Activated B cell treated with CpG ODN at 0.5 μM for 24 hours (primary cell): ENCODE results near the gene ARHGEF12. TPM values are rescaled to one million over a fixed set of nuclear protein-coding genes. Genes with fewer than 3 reads are reported as not detected.

Experiments
- ATAC-seq: fragments of 200-7000 bp; cut with Tn5 transposase; one replicate; pipeline ENCODE4 v1.10.0; 2021; ENCODE audit warnings: low read depth, mild to moderate bottlenecking, moderate library complexity
- CTCF ChIA-PET: fragments of 350-600 bp; sonication (Branson Sonifier 250); formaldehyde crosslinking; loops from one replicate; lab custom pipeline; 2021; ENCODE audit warnings: antibody characterized with exemption; lab: Charles Lee
- POLR2A ChIA-PET: fragments of 350-600 bp; sonication (Branson Sonifier 250); formaldehyde crosslinking; loops from one replicate; lab custom pipeline; 2021; ENCODE audit warnings: antibody characterized with exemption; lab: Charles Lee
- DNase-seq: peaks from one replicate; pipeline ENCODE4 v3.0.0; 2022
- H3K27ac Mint-ChIP-seq: one replicate; pipeline ENCODE4 v1.8.0; 2020; ENCODE audit warnings: mixed read lengths
- H3K27me3 Mint-ChIP-seq: one replicate; pipeline ENCODE4 v1.8.0; 2021; ENCODE audit warnings: mixed read lengths
- H3K36me3 Mint-ChIP-seq: one replicate; pipeline ENCODE4 v1.8.0; 2021; ENCODE audit warnings: low read depth, mixed read lengths
- H3K4me1 Mint-ChIP-seq: one replicate; pipeline ENCODE4 v1.8.0; 2021; ENCODE audit warnings: mixed read lengths
- H3K4me3 Mint-ChIP-seq: one replicate; pipeline ENCODE4 v1.8.0; 2020; ENCODE audit warnings: mild to moderate bottlenecking, mixed read lengths
- H3K9me3 Mint-ChIP-seq: one replicate; pipeline ENCODE4 v1.8.0; 2020; ENCODE audit warnings: mixed read lengths
- CTCF ChIP-seq: fragments of 200-600 bp; IDR thresholded peaks from one replicate; pipeline ENCODE4 v1.8.0; 2022; ENCODE audit warnings: antibody characterized with exemption, mild to moderate bottlenecking
- intact Hi-C: fragments of 100-400 bp; cut with micrococcal nuclease; formaldehyde crosslinking; loops from one replicate; pipeline ENCODE4 v1.15.1; 2024
- total RNA-seq: library from RNA; stranded (reverse); gene quantifications from 2 replicates; pipeline ENCODE4 v1.2.3, GENCODE V29; 2022

ARHGEF12 gene
- total RNA-seq, 1 donor from 2014 or later: 25.8 TPM

GRCh38 chr11:120344302-120345004 is 8.2 kb downstream of the ARHGEF12 start:
- peak overlapping the region; percentile 30 for H3K27ac Mint-ChIP-seq
- peaks cover 41% of the 10 kb centered on the region for H3K4me1 Mint-ChIP-seq
- H3K27me3 Mint-ChIP-seq: peaks cover 48% of the 10 kb centered on the region
- ATAC-seq (peak; percentile 82), DNase-seq (no peak)
- no peaks in the 10 kb centered on the region for H3K9me3 Mint-ChIP-seq
- CTCF ChIA-PET: no interaction called here
- H3K4me3 Mint-ChIP-seq: peak overlapping the region; percentile 21
- POLR2A ChIA-PET: no interaction called here
- TF ChIP-seq CTCF: no peak
- H3K36me3 Mint-ChIP-seq: no peaks in the 10 kb centered on the region
- intact Hi-C loops: loop anchor here (1.0 to 10.0 kb wide), 4 partner anchors 8 to 1230 kb away; partner anchors contain the start of gene ARHGEF12

GRCh38 chr11:120346233-120346632 is 10.0 kb downstream of the ARHGEF12 start:
- no peak for DNase-seq
- no peaks in the 10 kb centered on the region for H3K9me3 Mint-ChIP-seq
- no peaks in the 10 kb centered on the region for H3K36me3 Mint-ChIP-seq
- ChIA-PET CTCF (interaction anchor here (1.6 kb wide), 1 partner anchor 11 kb away, joined by 4 read pairs; no protein-coding TSS in a partner anchor), POLR2A (interaction anchor here (0.7 kb wide), 1 partner anchor 100 kb away, joined by 4 read pairs; no protein-coding TSS in a partner anchor)
- intact Hi-C loops: loop anchor here (5.0 to 10.0 kb wide), 3 partner anchors 41 to 1229 kb away; no protein-coding TSS in a partner anchor
- ATAC-seq: no peak
- H3K4me1 Mint-ChIP-seq: peaks cover 37% of the 10 kb centered on the region
- H3K27ac Mint-ChIP-seq: no peak overlapping the region
- no peak for TF ChIP-seq CTCF
- H3K27me3 Mint-ChIP-seq: peaks cover 46% of the 10 kb centered on the region
- H3K4me3 Mint-ChIP-seq: no peak overlapping the region

GRCh38 chr11:120350637-120351036 is 14.4 kb downstream of the ARHGEF12 start:
- CTCF ChIA-PET: no interaction called here
- ATAC-seq (no peak), DNase-seq (no peak)
- Mint-ChIP-seq H3K27ac (no peak overlapping the region), H3K9me3 (no peaks in the 10 kb centered on the region), H3K4me3 (no peak overlapping the region), H3K27me3 (peaks cover 57% of the 10 kb centered on the region), H3K36me3 (peaks cover 2% of the 10 kb centered on the region), H3K4me1 (peaks cover 11% of the 10 kb centered on the region)
- TF ChIP-seq CTCF: no peak
- POLR2A ChIA-PET: no interaction called here
- intact Hi-C loops: no loop called here

- DNase-seq (no peak), ATAC-seq (no peak)
- ChIA-PET POLR2A (no interaction called here), CTCF (no interaction called here)
- Mint-ChIP-seq H3K9me3 (no peaks in the 10 kb centered on the region), H3K27ac (no peak overlapping the region), H3K4me1 (peaks cover 3% of the 10 kb centered on the region), H3K36me3 (peaks cover 2% of the 10 kb centered on the region), H3K4me3 (no peak overlapping the region), H3K27me3 (peaks cover 47% of the 10 kb centered on the region)
- intact Hi-C loops: no loop called here
- no peak for TF ChIP-seq CTCF
These were observed 16.2 kb downstream of the ARHGEF12 start for GRCh38 chr11:120352405-120352804.

- intact Hi-C loops: no loop called here
- ATAC-seq (no peak), DNase-seq (no peak)
- CTCF ChIA-PET: no interaction called here
- Mint-ChIP-seq H3K4me3 (no peak overlapping the region), H3K4me1 (no peaks in the 10 kb centered on the region), H3K36me3 (peaks cover 2% of the 10 kb centered on the region), H3K27me3 (peaks cover 41% of the 10 kb centered on the region), H3K27ac (no peak overlapping the region), H3K9me3 (no peaks in the 10 kb centered on the region)
- TF ChIP-seq CTCF: no peak
- POLR2A ChIA-PET: no interaction called here
These were observed 17.9 kb downstream of the ARHGEF12 start for GRCh38 chr11:120354068-120354467.
